HG03520 (cell line): ENCODE data around the gene SPATA3.
"Not testable (repeated sequence)": the region's sequence is repeated elsewhere in the genome, so short reads cannot be mapped to it uniquely, and the experiment has no call there.

Experiments
- ATAC-seq: cut with Tn5 transposase; IDR thresholded peaks from one replicate; pipeline ENCODE4 v1.9.1; 2021; ENCODE audit warnings: mild to moderate bottlenecking, moderate library complexity; ENCODE audit not compliant: unreplicated experiment

Gene SPATA3

GRCh38 chr2:231018184-231018583 is 22.3 kb downstream of the SPATA3 start:
- no peak for ATAC-seq

DNA sequence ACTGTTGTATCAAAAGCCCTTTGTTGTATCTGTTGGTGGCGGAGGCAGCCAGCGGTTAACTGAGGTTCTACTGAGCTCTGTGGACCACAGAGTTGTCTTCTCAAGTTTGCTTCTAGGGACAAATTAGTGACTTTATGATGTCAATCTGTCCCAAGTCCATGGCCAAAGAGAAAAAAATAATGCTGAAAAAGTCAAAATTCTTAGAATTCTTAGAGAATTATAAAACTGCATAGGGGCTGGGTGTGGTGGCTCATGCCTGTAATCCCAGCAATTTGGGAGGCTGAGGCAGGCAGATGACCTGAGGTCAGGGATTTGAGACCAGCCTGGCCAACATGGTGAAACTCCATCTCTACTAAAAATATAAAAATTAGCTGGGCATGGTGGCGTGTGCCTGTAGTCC is 29.1 kb downstream of the SPATA3 start:
- ATAC-seq = not testable (repeated sequence)

DNA sequence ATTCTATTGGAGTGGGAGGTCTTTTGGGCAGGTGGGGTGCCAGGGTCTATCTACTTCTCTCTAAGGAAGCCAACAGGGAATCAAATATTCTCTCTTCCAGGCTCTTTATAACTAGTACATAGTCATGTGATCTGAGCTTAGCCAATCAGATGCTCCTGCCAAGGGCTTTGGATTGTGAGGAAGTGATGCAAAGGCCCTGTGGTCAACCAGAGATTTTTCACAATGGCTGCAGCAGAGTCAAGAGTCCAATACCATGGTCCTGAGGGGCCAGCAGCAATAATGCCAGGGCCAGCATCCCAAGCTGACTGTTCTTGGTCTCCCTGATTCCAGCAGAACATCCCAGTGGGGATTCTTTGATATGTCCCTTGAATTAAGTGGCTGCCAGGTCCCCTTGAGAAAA is 33.0 kb downstream of the SPATA3 start:
- ATAC-seq = no peak

DNA sequence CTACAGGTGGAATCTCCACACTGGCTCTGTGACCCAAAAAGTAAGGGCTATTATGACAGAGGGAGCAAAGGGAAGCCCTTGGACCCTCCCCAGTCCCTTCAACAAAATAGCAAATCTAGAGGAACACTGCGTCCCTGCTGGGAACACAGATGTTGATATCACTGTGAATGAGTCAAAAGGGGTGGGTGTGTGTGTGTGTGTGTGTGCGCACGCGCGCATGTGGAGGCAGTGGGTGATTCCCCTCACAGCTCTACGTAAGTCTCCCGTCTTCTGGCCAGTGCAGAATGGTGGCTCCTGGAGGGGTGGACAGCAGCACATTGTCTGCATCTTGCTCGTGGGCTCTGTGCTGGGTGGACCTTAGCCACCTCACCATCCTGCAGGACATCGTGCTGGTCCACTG is 33.6 kb downstream of the SPATA3 start:
- ATAC-seq = no peak

DNA sequence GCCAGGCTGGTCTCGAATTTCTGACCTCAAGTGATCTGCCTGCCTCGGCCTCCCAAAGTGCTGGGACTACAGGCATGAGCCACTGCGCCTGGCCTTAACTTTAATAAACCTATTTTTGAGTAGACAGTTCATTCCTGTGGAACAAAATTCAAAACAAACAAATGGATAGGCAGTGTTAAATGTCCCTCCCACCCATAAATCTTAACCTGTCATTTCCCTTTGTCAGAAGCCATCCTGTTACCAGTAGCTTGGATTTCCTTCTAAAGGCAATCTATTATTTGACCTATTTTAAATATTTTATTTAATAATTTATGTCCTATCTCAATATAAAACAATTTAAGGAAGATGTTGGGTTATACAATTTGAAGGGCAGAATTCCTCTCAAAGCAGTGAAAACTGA is 34.8 kb downstream of the SPATA3 start:
- no peak for ATAC-seq

DNA sequence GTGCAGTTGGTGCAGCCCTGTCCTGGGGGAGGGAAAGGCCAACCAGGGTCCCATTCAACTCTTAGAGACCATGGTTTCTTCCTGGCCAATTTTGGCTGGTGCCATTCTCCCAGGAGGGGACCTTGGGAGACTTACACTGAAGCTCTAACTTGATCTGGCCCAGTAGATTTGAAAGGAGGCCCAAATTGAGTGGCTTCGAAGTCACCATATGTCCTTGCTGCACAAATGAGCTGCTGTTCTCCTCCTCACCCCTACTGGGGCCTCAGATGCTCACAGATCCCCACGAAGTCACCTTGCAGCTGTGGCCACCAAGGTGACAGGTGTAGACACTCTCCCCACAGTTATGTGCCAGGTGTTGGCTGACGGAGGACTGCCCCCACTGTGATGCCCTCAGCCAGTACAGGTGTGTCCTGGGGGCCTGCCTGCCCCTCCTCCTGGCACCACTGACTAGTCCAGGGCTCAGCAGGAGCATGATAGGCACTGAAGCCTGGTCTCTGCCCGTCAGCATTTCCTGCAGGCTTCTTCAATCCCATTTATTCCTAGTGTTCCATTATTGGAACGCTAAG is 36.7 kb downstream of the SPATA3 start:
- no peak for ATAC-seq

- no peak for ATAC-seq
Observed at GRCh38 chr2:231033147-231034132, 37.5 kb downstream of the SPATA3 start.

DNA sequence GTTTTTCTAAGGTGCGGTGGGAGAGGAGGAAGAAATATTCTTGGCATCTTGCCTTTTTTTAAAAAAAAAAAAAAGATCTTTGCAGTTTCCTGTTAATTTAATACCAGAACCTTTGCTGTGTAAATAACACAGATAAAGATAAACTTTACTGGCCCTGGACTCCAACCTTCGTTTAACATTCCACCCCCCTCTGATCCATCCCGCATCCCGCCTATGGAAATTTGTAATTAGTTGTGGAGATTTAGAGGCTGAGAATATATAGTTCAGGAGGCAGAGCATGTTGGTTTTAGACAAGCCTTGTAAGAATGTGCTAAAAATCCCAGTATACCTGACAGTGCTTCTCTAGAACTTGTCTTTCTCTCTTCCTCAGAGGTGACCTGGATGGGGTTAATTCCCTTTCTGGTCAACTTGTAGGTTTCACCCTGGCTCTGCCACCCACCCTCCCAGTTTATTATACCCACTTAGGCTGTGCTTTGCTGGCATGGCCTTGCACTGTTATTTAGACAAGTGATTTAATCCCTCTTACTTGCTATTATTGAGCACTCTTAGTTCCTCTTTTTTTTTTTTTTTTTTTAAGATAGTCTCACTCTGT is 38.5 kb downstream of the SPATA3 start:
- no peak for ATAC-seq

DNA sequence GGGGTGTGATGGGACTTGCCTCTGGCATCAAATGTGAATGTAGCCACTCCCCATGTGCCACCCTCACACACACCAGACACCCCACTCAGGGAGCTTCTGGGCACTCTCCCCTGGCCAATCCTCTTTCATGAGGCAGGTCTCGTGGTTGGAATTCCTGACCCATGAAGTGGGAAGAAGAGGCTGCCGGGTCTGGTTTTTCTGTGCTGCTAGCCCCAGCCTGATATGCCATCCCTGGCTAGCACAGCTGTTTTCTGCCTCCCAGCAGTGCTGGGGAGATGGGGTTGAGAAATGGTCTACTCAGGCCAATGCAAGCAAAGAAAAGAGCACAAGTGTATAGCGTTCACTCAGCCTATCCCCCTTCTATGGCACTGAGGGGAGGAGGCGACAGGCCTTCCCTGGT is 40.2 kb downstream of the SPATA3 start:
- ATAC-seq = no peak

DNA sequence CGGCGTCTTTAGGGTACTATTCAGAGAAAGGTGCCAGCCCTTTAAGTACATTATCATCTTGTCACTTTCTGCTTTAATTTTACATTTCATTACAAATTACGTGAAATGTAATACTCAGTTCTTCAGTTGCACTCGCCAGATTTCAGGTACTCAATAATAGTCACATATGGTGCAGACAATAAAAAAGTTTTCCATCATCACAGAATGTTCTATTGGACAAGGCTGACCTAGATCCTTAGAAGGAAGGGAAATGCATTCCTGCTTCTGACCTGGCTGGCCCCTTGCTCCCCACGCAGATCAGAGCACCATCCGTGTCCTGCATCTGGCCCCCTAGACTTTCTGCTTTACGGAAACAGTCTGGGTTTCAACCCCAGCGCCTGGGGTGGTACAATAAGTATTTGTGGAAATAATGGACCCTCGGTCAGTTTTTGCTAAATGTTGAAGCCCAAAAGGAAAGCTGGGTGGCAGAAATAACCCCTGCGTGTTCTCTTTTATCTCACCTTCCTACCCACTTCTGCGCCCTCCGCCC is 40.7 kb downstream of the SPATA3 start:
- no peak for ATAC-seq

GRCh38 chr2:231037202-231037730 is 41.3 kb downstream of the SPATA3 start, which contains the start of gene C2orf72:
Gene C2orf72 (plus strand): TSS chr2:231037523. CDS start chr2:231037566, 43 bp downstream.
- ATAC-seq = no peak

- ATAC-seq = no peak
Observed at GRCh38 chr2:231037731-231038482, 42.0 kb downstream of the SPATA3 start.

DNA sequence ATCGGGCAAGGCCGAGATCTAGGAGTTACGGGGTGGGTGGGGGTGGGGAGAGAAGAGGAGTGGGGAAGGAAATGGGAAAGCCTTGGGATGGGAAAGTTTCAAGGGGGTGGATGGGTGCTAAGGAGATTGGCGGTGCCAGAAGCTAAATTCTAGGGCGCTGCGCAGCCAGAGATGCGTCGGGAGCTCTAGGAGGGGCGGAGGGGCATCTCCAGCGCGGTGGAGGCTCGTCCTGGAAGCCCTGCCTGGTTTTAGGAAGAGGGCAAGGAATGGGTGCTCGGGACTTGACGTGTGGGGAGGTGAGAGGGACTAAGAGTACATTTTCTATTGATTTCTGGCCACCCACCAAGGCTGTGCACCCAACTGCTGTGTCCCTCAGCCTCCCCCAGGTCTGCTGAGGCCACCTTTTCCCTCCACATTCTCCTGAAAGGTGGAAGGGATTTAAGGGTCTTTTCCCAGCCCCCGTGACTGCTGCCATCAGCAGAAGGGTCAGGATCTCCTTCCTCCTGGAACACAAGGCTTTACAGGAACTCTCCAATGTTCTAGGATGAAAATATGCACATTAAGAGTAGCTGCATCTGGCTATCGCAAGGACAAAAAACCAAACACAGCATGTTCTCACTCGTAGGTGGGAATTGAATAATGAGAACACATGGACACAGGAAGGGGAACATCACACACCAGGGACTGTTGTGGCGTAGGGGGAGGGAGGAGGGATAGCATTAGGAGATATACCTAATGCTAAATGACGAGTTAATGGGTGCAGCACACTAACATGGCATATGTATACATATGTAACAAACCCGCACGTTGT is 42.8 kb downstream of the SPATA3 start:
- no peak for ATAC-seq

DNA sequence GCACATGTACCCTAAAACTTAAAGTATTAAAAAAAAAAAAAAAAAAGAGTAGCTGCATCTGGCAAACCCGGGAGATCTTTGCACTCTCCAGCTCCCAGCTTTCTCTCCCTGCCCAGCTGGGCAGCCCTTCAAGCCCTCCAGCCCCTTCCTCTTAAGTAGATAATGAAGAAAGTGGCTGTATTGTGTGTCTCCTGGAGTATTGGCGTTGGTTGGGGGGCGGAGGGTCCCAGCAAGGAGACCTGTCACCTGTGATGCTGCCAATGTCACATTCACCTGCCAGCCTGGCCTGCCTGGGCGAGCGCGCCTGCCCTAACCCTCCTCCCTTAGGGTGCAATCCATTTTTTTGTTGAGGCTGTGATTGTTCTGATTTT is 43.4 kb downstream of the SPATA3 start:
- ATAC-seq = no peak

DNA sequence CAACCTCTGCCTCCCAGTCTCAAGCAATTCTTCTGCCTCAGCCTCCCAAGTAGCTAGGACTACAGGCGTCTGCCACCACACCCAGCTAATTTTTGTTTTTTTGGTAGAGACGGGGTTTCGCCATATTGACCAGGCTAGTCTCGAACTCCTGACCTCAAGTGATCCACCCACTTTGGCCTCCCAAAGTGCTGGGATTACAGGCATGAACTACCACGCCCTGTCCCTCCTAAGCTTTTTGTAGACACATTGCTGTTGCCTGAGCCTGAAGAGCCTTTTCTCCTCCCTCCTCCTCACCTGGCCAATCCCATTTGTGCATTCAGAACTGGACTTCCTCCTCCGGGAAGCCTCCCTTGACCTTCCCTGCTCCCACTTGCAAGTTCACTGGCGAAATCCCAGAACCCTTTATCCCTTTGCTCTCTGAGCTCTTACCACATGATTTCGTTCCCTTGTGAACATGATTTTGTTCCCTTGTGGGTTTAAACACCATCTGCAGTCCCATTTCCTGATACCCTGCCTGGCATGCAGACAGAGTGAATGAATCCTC is 44.0 kb downstream of the SPATA3 start:
- ATAC-seq = no peak

GRCh38 chr2:231041061-231041689 is 45.3 kb downstream of the SPATA3 start:
- ATAC-seq = no peak

DNA sequence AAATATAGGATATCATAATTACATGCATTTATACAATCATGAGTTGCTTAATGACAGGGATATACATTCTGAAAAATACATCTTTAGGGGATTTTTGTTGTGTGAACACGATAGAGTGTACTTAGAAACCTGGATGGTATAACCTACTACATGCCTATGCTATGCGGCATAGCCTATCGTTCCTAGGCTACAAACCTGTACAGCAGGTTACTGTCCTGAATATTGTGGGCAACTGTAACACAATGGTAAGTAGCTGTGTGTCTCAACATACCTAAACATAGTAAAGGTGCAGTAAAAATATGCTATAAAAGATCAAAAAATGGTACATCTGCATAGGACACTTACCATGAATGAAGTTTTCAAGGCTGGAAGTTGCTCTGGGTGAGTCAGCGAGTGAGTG is 47.9 kb downstream of the SPATA3 start:
- ATAC-seq = no peak

DNA sequence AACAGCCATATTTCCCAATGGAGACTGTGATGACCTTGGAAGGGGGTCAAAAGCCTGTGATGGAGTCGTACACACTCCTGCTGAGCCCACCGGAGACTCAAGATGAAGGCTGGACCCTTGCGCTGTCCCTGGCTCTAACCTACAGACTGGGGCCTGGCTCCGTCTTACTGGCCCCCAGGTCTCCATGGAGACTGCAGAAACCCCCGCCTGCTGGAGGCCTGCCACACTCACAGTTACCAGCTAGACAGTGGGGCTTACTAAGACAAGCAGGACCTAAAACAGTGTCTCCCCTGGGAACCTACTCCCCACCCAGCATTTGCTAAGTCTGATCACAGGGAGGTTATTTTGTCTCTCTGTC is 51.0 kb downstream of the SPATA3 start:
- no peak for ATAC-seq

DNA sequence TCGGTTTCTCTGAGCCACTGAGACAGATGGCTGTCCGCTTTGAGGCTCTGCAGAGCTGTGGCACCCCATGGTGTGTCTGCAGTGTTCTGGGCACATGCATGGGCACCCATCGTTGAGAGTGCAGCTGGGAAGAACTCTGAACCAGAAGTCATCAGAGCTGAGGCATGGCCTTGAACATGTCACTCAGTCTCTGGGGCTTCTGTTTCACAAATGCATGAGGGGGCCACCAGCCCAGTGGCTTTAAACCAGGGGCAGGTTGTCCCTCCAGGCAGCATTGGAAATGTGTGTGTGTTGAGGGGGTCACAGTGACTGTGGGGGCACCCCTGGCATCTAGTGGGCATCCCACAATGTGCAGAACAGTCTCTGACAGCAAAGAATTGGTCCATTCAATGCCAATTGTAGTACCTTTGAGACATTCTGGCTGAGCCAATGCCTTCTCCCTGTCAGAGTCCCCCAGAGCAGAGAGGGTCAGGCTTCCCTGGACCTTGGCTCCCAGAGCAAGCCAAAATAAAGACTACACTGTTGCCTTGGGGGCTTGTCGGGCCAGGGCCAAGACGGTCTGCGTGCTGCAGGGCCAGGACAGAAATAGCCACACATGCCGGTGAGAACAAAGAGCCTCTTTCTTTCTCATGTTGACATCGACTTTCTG is 51.5 kb downstream of the SPATA3 start:
- no peak for ATAC-seq
